PC-9 (cell line): Measurements from ENCODE around the gene ZNF253. TPM values are rescaled to one million over a fixed set of nuclear protein-coding genes. Genes with fewer than 3 reads are reported as not detected.

Experiments used
- BruUV-seq: library from RNA; stranded (reverse); fragments of 400-500 nt; replicated peaks from 2 replicates; lab custom pipeline; 2021; lab: Mats Ljungman, UMichigan
- CTCF ChIA-PET: fragments of 300-600 bp; sonication (Branson Sonifier 250); formaldehyde crosslinking; loops from one replicate; lab custom pipeline; 2022; ENCODE audit warnings: antibody characterized with exemption; lab: Charles Lee
- POLR2A ChIA-PET: fragments of 300-600 bp; sonication (Branson Sonifier 250); formaldehyde crosslinking; loops from one replicate; lab custom pipeline; 2022; ENCODE audit warnings: antibody characterized with exemption; ENCODE audit not compliant: unreplicated experiment; lab: Charles Lee
- DNase-seq, 2 experiments: peaks; one replicate each; pipeline versions ENCODE4 v3.0.0 to v3.0.0-alpha.2; 2015 to 2022; ENCODE audit warnings: mixed read lengths in 1 of 2
- H2AFZ ChIP-seq: fragments of 200-600 bp; sonication (generic); 2 replicates; pipeline ENCODE4 v1.8.1; 2017; ENCODE audit warnings: antibody characterized with exemption
- H3F3A ChIP-seq: fragments of 200-600 bp; sonication (generic); 2 replicates; pipeline ENCODE4 v1.8.1; 2017; ENCODE audit warnings: antibody characterized with exemption, mild to moderate bottlenecking, low read depth; ENCODE audit not compliant: insufficient read depth
- H3K27ac ChIP-seq: fragments of 200-600 bp; sonication (generic); 2 replicates; pipeline ENCODE4 v1.6.1; 2016; ENCODE audit warnings: mixed run types
- H3K27me3 ChIP-seq: fragments of 200-600 bp; sonication (generic); 2 replicates; pipeline ENCODE4 v1.6.1; 2016; ENCODE audit warnings: low read depth, mixed run types; ENCODE audit not compliant: insufficient read depth
- H3K36me3 ChIP-seq: fragments of 200-600 bp; sonication (generic); 2 replicates; pipeline ENCODE4 v1.6.1; 2016; ENCODE audit warnings: low read depth, mixed run types
- H3K4me1 ChIP-seq: fragments of 200-600 bp; sonication (generic); replicated peaks from 2 replicates; pipeline ENCODE4 v1.6.1; 2016; ENCODE audit warnings: mixed run types; ENCODE audit not compliant: insufficient read depth
- H3K4me2 ChIP-seq: fragments of 200-600 bp; sonication (generic); 2 replicates; pipeline ENCODE4 v1.6.1; 2017; ENCODE audit warnings: mixed run types
- H3K4me3 ChIP-seq: fragments of 200-600 bp; sonication (generic); 2 replicates; pipeline ENCODE4 v1.6.1; 2016; ENCODE audit warnings: mixed run types
- H3K79me2 ChIP-seq: fragments of 200-600 bp; sonication (generic); 2 replicates; pipeline ENCODE4 v1.6.1; 2017; ENCODE audit warnings: low read depth, mixed run types
- H3K9me2 ChIP-seq: fragments of 200-600 bp; sonication (generic); 2 replicates; pipeline ENCODE4 v1.8.1; 2017; ENCODE audit warnings: mild to moderate bottlenecking; ENCODE audit not compliant: insufficient read depth
- H3K9me3 ChIP-seq: fragments of 200-600 bp; sonication (generic); 2 replicates; pipeline ENCODE4 v1.8.1; 2016; ENCODE audit warnings: low read depth; ENCODE audit not compliant: insufficient read depth
- H4K20me1 ChIP-seq: fragments of 200-600 bp; sonication (generic); 2 replicates; pipeline ENCODE4 v1.8.1; 2017; ENCODE audit not compliant: insufficient read depth
- CTCF ChIP-seq: fragments of 200-600 bp; sonication (generic); conservative IDR thresholded peaks from 2 replicates; pipeline ENCODE4 v1.6.1; 2017; ENCODE audit warnings: mixed run types, antibody characterized with exemption, mild to moderate bottlenecking, moderate library complexity
- EZH2 ChIP-seq: fragments of 200-600 bp; sonication (generic); IDR thresholded peaks from 2 replicates; pipeline ENCODE4 v1.8.0; 2017; ENCODE audit warnings: antibody characterized with exemption, low read depth
- intact Hi-C: fragments of 100-400 bp; cut with micrococcal nuclease; formaldehyde crosslinking; loops from one replicate; pipeline ENCODE4 v1.10.0; 2022; ENCODE audit not compliant: unreplicated experiment
- total RNA-seq: library from RNA; stranded (reverse); gene quantifications from 2 replicates; pipeline ENCODE4 v1.2.3, GENCODE V29; 2021

The ZNF253 gene
- total RNA-seq, 1 experiment from 2014 or later, result 5.1 TPM

DNA sequence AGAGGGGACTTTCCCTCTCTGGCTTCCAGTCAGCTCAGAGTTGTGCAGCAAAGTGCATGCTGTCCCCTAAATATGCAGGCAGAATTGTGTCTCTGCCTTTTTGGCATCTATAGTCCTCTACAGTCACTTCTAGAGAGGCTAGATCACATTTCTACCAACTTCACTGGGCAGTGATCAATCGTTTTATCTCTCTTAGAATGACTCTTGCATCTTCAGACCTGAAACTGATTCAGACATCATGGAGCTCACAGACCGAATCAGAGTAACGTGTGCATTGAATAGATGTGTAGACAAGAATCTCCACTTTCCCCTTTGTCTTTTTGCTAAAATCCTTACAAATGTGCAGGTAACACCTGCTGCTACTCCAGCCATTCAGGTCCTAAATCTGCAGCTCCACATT, 6.2 kb downstream of the ZNF253 start:
- no peaks in the 10 kb centered on the region for H3K27me3 ChIP-seq
- H3K36me3 ChIP-seq, result peaks cover 41% of the 10 kb centered on the region
- ChIA-PET POLR2A (interaction anchor here (0.5 kb wide), 1 partner anchor 101 kb away, joined by 4 read pairs; no protein-coding TSS in a partner anchor), CTCF (no interaction called here)
- no peak for TF ChIP-seq CTCF
- TF ChIP-seq EZH2, result no peak
- no peak overlapping the region for H3K4me3 ChIP-seq
- intact Hi-C loops, result no loop called here
- no peaks in the 10 kb centered on the region; the same call in 1 of the 2 replicates for H3K4me1 ChIP-seq
- BruUV-seq, result no TSS peak
- H3K9me3 ChIP-seq, result peaks cover 69% of the 10 kb centered on the region
- H3K79me2 ChIP-seq, result peaks cover 12% of the 10 kb centered on the region
- no peaks in the 10 kb centered on the region for H3K9me2 ChIP-seq
- no peak for DNase-seq
- H4K20me1 ChIP-seq, result no peaks in the 10 kb centered on the region
- no peak overlapping the region for H3K4me2 ChIP-seq
- no peak overlapping the region for H3K27ac ChIP-seq
- H2AFZ ChIP-seq, result no peak overlapping the region
- no peaks in the 10 kb centered on the region for H3F3A ChIP-seq

DNA sequence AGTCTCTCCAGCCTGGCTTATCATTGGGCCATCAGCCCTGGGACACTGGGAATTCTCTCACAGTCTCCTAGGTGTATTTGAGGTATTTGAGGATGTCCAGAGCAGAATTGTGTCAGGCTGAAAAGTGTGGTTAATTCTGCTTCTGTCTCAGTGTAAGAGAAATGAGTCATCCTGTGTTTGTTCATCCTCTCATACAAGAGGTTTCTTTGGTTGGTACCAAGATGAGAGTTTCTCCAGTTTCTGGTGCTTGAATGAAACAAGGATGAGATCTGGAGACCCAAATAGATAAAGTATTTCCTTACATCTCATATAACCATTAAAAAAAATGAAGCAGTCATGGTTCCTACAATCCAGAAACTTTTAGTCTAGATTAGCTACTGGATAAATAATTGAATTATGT, 7.7 kb downstream of the ZNF253 start:
- DNase-seq, result no peak
- Histone ChIP-seq H3K36me3 (peaks cover 32% of the 10 kb centered on the region), H3K27me3 (no peaks in the 10 kb centered on the region), H3K4me1 (no peaks in the 10 kb centered on the region), H3K27ac (no peak overlapping the region), H3K4me3 (no peak overlapping the region), H3F3A (no peaks in the 10 kb centered on the region), H4K20me1 (no peaks in the 10 kb centered on the region), H2AFZ (no peak overlapping the region), H3K4me2 (no peak overlapping the region), H3K9me3 (peaks cover 59% of the 10 kb centered on the region), H3K79me2 (0 out of 2 replicates have a peak, but pooled peaks cover 6% of the 10 kb centered on the region), H3K9me2 (no peaks in the 10 kb centered on the region)
- TF ChIP-seq EZH2, result no peak
- TF ChIP-seq CTCF, result no peak
- intact Hi-C loops, result no loop called here
- CTCF ChIA-PET, result no interaction called here
- BruUV-seq, result no TSS peak
- POLR2A ChIA-PET, result no interaction called here

- Histone ChIP-seq H2AFZ (no peak overlapping the region), H4K20me1 (no peaks in the 10 kb centered on the region), H3F3A (no peaks in the 10 kb centered on the region), H3K36me3 (peaks cover 44% of the 10 kb centered on the region), H3K4me3 (no peak overlapping the region), H3K27me3 (no peaks in the 10 kb centered on the region), H3K9me3 (peaks cover 57% of the 10 kb centered on the region; the same call in 1 of the 2 replicates), H3K9me2 (no peaks in the 10 kb centered on the region), H3K27ac (no peak overlapping the region), H3K4me1 (no peaks in the 10 kb centered on the region), H3K4me2 (no peak overlapping the region), H3K79me2 (no peaks in the 10 kb centered on the region)
- TF ChIP-seq CTCF, result no peak
- no peak for TF ChIP-seq EZH2
- DNase-seq, result no peak
- CTCF ChIA-PET, result no interaction called here
- BruUV-seq, result no TSS peak
- intact Hi-C loops, result no loop called here
- POLR2A ChIA-PET, result no interaction called here
These were observed 12.0 kb downstream of the ZNF253 start for GRCh38 chr19:19877724-19878123.
